AG09319 (cell line): ENCODE measurements around the gene AFTPH.

Experiments
- DNase-seq: peaks from one replicate; pipeline ENCODE4 v3.0.0-alpha.2; 2010; ENCODE audit warnings: low read depth; ENCODE audit errors: extremely low read depth
- CTCF ChIP-seq: IDR thresholded peaks from 2 replicates; pipeline ENCODE4 v1.5.1; 2011; ENCODE audit warnings: low read depth, mild to moderate bottlenecking, inconsistent platforms, low read length, moderate library complexity

AFTPH gene

DNA sequence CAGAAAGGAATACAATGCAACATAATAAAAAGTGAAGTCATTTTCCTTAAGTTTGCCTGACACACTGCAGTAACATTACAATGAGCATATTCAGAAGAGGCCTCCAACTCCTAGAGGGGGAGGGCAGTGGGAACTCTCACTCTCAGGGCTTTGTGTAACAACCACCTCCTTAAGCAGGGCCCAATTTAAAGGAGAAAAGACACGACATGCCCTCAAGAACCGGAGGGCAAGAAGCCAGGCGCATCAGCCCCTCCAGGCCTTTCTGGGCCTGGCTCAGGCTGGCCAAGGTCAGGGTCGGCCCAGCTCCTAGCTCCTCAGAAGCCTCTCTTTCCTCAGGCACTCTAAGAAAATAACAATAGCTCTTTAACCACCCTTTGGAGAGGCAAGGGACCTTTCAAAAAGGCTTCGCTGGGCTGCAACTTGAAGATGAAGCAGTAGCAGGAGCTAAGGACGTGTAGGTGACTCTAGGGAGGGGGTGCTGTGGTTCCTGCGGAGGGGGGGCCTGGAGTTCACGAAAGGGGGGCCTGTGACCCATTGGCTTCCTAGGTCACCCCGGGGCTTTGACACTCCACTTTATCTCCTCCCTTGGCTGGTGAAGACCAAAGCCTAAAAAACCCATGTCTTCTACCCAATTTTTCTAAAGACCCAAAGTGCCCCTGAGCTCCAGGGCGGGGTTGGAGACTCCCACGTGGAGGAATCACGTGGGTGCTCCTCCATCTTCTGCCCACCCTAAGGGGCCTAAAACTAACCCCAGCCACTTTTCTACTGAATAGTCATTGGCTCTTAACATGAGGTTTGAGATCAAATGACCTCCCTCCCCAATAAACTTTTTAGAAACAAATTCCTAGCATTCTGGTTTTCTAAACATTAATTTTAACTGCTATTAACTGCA, 116.3 kb downstream of the AFTPH start:
- no peak for TF ChIP-seq CTCF
- DNase-seq: no peak

DNA sequence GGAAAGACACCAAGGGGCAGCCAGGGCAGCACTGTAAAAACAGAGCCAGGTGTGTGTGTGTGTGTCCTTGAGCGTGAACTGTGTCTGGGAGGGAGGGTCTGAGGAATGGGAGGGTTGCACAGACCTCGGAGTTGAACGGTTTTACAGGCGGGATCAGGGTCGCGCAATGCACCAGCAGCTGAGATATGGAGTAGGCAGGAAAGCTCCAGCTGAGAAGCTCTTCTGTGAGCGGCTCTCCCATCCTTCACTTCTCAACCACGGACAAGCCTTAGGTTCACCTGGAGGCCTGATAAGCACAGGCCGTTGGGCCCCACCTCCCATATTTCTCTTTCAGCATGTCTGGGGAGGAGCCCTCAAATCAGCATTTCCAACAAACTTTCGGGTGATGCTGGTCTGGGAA, 117.5 kb downstream of the AFTPH start:
- DNase-seq: no peak
- TF ChIP-seq CTCF: no peak
